Nephron progenitor cell (in vitro differentiated cells): Measurements from ENCODE around the gene MUSTN1.

Source experiments
- DNase-seq: peaks from one replicate; pipeline ENCODE4 v3.0.0; 2021
- H3K27ac Mint-ChIP-seq: 2 replicates; pipeline ENCODE4 v1.8.0; 2021; ENCODE audit warnings: mild to moderate bottlenecking, moderate library complexity, mixed read lengths
- H3K27me3 Mint-ChIP-seq: 2 replicates; pipeline ENCODE4 v1.8.0; 2021; ENCODE audit warnings: mild to moderate bottlenecking, low read depth, mixed read lengths; ENCODE audit not compliant: poor library complexity
- H3K36me3 Mint-ChIP-seq: 2 replicates; pipeline ENCODE4 v1.8.0; 2021; ENCODE audit warnings: low read depth, mixed read lengths
- H3K4me1 Mint-ChIP-seq: 2 replicates; pipeline ENCODE4 v1.8.0; 2021; ENCODE audit warnings: mixed read lengths
- H3K4me3 Mint-ChIP-seq: 2 replicates; pipeline ENCODE4 v1.8.0; 2021; ENCODE audit warnings: mild to moderate bottlenecking, moderate library complexity, mixed read lengths
- H3K9me3 Mint-ChIP-seq: 2 replicates; pipeline ENCODE4 v1.8.0; 2021; ENCODE audit warnings: mild to moderate bottlenecking, moderate library complexity, mixed read lengths
- CTCF ChIP-seq: fragments of 200-600 bp; sonication (generic); IDR thresholded peaks from 2 replicates; pipeline ENCODE4 v1.5.0; 2021; ENCODE audit warnings: antibody characterized with exemption

The MUSTN1 gene

GRCh38 chr3:52872245-52872644, 37.4 kb upstream of the MUSTN1 start:
- no peaks in the 10 kb centered on the region for H3K9me3 Mint-ChIP-seq
- no peaks in the 10 kb centered on the region for H3K36me3 Mint-ChIP-seq
- DNase-seq = no peak
- peaks cover 19% of the 10 kb centered on the region for H3K4me1 Mint-ChIP-seq
- no peak for TF ChIP-seq CTCF
- peaks cover 3% of the 10 kb centered on the region for H3K27me3 Mint-ChIP-seq
- H3K4me3 Mint-ChIP-seq = no peak overlapping the region
- peak overlapping the region; percentile 16 for H3K27ac Mint-ChIP-seq

- DNase-seq = no peak
- H3K36me3 Mint-ChIP-seq = no peaks in the 10 kb centered on the region
- peaks cover 20% of the 10 kb centered on the region for H3K4me1 Mint-ChIP-seq
- H3K9me3 Mint-ChIP-seq = no peaks in the 10 kb centered on the region
- peaks cover 3% of the 10 kb centered on the region for H3K27me3 Mint-ChIP-seq
- TF ChIP-seq CTCF = no peak
- no peak overlapping the region for H3K4me3 Mint-ChIP-seq
- H3K27ac Mint-ChIP-seq = peak overlapping the region; percentile 16
These were observed 36.9 kb upstream of the MUSTN1 start for GRCh38 chr3:52871761-52872160.

- Mint-ChIP-seq H3K27ac (no peak overlapping the region), H3K4me3 (no peak overlapping the region), H3K4me1 (peaks cover 20% of the 10 kb centered on the region), H3K27me3 (peaks cover 6% of the 10 kb centered on the region), H3K36me3 (peaks cover 12% of the 10 kb centered on the region), H3K9me3 (peaks cover 9% of the 10 kb centered on the region)
- no peak for DNase-seq
- TF ChIP-seq CTCF = no peak
These were observed 35.7 kb upstream of the MUSTN1 start for GRCh38 chr3:52870471-52870870.

GRCh38 chr3:52866427-52866826, 31.6 kb upstream of the MUSTN1 start:
- no peak for TF ChIP-seq CTCF
- H3K4me3 Mint-ChIP-seq = no peak overlapping the region
- no peak for DNase-seq
- peaks cover 39% of the 10 kb centered on the region for H3K9me3 Mint-ChIP-seq
- H3K27ac Mint-ChIP-seq = no peak overlapping the region
- peaks cover 3% of the 10 kb centered on the region for H3K27me3 Mint-ChIP-seq
- peaks cover 29% of the 10 kb centered on the region for H3K36me3 Mint-ChIP-seq
- peaks cover 11% of the 10 kb centered on the region for H3K4me1 Mint-ChIP-seq

- no peak overlapping the region for H3K27ac Mint-ChIP-seq
- no peak for TF ChIP-seq CTCF
- H3K27me3 Mint-ChIP-seq = peaks cover 3% of the 10 kb centered on the region
- H3K4me1 Mint-ChIP-seq = peaks cover 11% of the 10 kb centered on the region
- H3K9me3 Mint-ChIP-seq = peaks cover 39% of the 10 kb centered on the region
- H3K36me3 Mint-ChIP-seq = peaks cover 29% of the 10 kb centered on the region
- DNase-seq = no peak
- no peak overlapping the region for H3K4me3 Mint-ChIP-seq
These were observed 31.2 kb upstream of the MUSTN1 start for GRCh38 chr3:52865994-52866393.

GRCh38 chr3:52860424-52860768, 25.6 kb upstream of the MUSTN1 start:
- Mint-ChIP-seq H3K27ac (no peak overlapping the region), H3K4me3 (no peak overlapping the region)
- no peak for DNase-seq

More at GRCh38 chr3:52860424-52860768, 25.6 kb upstream of the MUSTN1 start:
- no peak for TF ChIP-seq CTCF
- no peaks in the 10 kb centered on the region for H3K4me1 Mint-ChIP-seq
- H3K9me3 Mint-ChIP-seq = peaks cover 32% of the 10 kb centered on the region
- H3K36me3 Mint-ChIP-seq = peaks cover 28% of the 10 kb centered on the region
- peaks cover 4% of the 10 kb centered on the region for H3K27me3 Mint-ChIP-seq
